Fibroblast of lung (primary cell): ENCODE results near the gene GJB5.

ENCODE experiments used
- CTCF ChIP-seq, 2 donors: IDR thresholded peaks in 1 of 2; conservative IDR thresholded peaks in 1 of 2; 1 replicate in 1 of 2; 2 replicates in 1 of 2; pipeline ENCODE4 v1.5.1; 2011 to 2012; ENCODE audit warnings: low read length in 2 of 2, control low read depth in 1 of 2, inconsistent platforms in 1 of 2, low read depth in 1 of 2, mild to moderate bottlenecking in 1 of 2
- EZH2 ChIP-seq: IDR thresholded peaks from 2 replicates; pipeline ENCODE4 v1.5.1; 2012; ENCODE audit warnings: low read length, control low read depth, mild to moderate bottlenecking; ENCODE audit errors: missing control alignments

DNA sequence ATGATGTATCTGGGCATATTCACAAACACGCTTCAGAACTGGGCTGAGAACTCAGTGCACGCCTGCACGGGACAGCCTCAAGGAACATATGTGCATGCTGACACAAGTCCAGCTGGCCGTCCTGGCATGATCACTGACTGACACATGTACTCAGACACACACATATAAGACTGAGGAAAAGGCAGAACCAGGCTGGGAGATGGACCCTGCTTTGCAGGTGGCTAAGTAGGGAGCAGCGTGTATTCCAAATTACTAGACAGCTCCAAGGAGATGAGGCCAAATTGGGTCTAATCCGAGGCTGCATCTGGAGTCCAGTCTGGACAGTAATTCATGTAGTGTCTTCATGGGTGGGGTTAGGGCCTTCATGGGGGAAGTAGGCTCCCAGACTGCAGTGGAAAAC, 41.4 kb upstream of the GJB5 start:
- TF ChIP-seq CTCF (conservative IDR thresholded peaks at IDR 0.05 in 1 of 2, IDR thresholded peaks at IDR 0.05 in 1 of 2; ENCODE audit: low read depth in 1 of 2, low read length in 2 of 2): no peak
- no peak for TF ChIP-seq EZH2
